Urinary bladder (tissue), 4 donors: ENCODE results near the gene DIPK1A. TPM values are rescaled to one million over a fixed set of nuclear protein-coding genes. Genes with fewer than 3 reads are reported as not detected.

Experiments
- DNase-seq: peaks from one replicate; pipeline ENCODE4 v3.0.0-alpha.2; 2015; ENCODE audit errors: extremely low spot score
- H3K27ac ChIP-seq: one replicate; pipeline ENCODE4 v1.5.1; 2013; ENCODE audit warnings: low read depth, mild to moderate bottlenecking, moderate library complexity
- H3K36me3 ChIP-seq: one replicate; pipeline ENCODE4 v1.6.1; 2013; ENCODE audit warnings: mild to moderate bottlenecking, moderate library complexity; ENCODE audit not compliant: insufficient read depth
- H3K4me1 ChIP-seq: one replicate; pipeline ENCODE4 v1.6.1; 2013; ENCODE audit warnings: mild to moderate bottlenecking, moderate library complexity; ENCODE audit not compliant: insufficient read depth
- H3K4me3 ChIP-seq: one replicate; pipeline ENCODE4 v1.5.1; 2013; ENCODE audit warnings: low read depth, low read length
- WGBS: extraction: QIAGEN DNeasy Blood & Tissue Kit; methylation state at CpG from one replicate; pipeline ENCODE4 v1.1.7; 2013; 5-methylcytosine and 5-hydroxymethylcytosine counted together
- polyA plus RNA-seq: library from polyadenylated mRNA; stranded (reverse); fragments of 200-250 nt; gene quantifications from one replicate; pipeline ENCODE4 v1.2.3, GENCODE V29; 2013
- total RNA-seq: library from RNA; depleted of rRNA; stranded (reverse); fragments of >200 nt; gene quantifications from one replicate; pipeline ENCODE4 v1.2.3, GENCODE V29; 2014
- donor health status: healthy with polysubstance abuse.
- donor health status: healthy.

The DIPK1A gene
- total and polyA plus RNA-seq, 2 donors, result 21.8 to 22.8 TPM

GRCh38 chr1:92929461-92929860 lies 31.8 kb downstream of the DIPK1A start:
- H3K4me3 ChIP-seq, result no peak overlapping the region
- H3K4me1 ChIP-seq, result no peaks in the 10 kb centered on the region
- no peaks in the 10 kb centered on the region for H3K36me3 ChIP-seq
- 49% methylated on average over 1 of the region's 1 CpG for WGBS
- no peak for DNase-seq
- no peak overlapping the region for H3K27ac ChIP-seq

GRCh38 chr1:92927870-92928269 lies 33.4 kb downstream of the DIPK1A start:
- H3K27ac ChIP-seq, result no peak overlapping the region
- no peak overlapping the region for H3K4me3 ChIP-seq
- H3K4me1 ChIP-seq, result no peaks in the 10 kb centered on the region
- H3K36me3 ChIP-seq, result no peaks in the 10 kb centered on the region
- no peak for DNase-seq

DNA sequence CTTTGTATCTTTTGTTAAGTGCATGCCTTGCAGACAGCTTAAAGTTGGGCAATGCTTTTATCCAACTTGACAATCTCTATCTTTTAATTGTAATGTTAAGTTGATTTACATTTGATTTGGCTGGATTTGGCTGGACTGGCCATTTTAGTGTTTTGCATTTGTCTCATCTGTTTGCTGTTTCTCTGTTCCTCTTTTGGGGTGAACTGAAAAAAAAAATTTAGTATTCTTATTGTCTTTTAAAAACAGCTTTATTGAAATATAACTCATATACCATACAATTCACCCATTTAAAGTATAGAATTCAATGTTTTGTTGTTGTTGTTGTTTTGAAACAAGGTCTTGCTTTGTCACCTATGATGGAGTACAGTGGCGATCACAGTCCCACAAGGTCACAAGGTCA lies 34.4 kb downstream of the DIPK1A start:
- H3K4me1 ChIP-seq, result no peaks in the 10 kb centered on the region
- no peaks in the 10 kb centered on the region for H3K36me3 ChIP-seq
- WGBS, result 91% methylated on average over 1 of the region's 1 CpG
- DNase-seq, result no peak
- no peak overlapping the region for H3K4me3 ChIP-seq
- H3K27ac ChIP-seq, result no peak overlapping the region

- Histone ChIP-seq H3K36me3 (no peaks in the 10 kb centered on the region), H3K4me3 (no peak overlapping the region), H3K4me1 (no peaks in the 10 kb centered on the region), H3K27ac (no peak overlapping the region)
- 81% methylated on average over 9 of the region's 9 CpGs for whole genome bisulfite sequencing
- DNase-seq, result no peak
These were observed 36.8 kb downstream of the DIPK1A start for GRCh38 chr1:92924501-92924900.

- WGBS, result 67% methylated on average over 4 of the region's 4 CpGs
- Histone ChIP-seq H3K4me1 (no peaks in the 10 kb centered on the region), H3K36me3 (no peaks in the 10 kb centered on the region), H3K4me3 (no peak overlapping the region), H3K27ac (peak overlapping the region; percentile 38)
- DNase-seq, result no peak
These were observed 37.6 kb downstream of the DIPK1A start for GRCh38 chr1:92923664-92924063.

- Histone ChIP-seq H3K4me1 (no peaks in the 10 kb centered on the region), H3K4me3 (no peak overlapping the region), H3K27ac (no peak overlapping the region), H3K36me3 (no peaks in the 10 kb centered on the region)
- 91% methylated on average over 9 of the region's 9 CpGs for WGBS
- no peak for DNase-seq
These were observed 38.8 kb downstream of the DIPK1A start for GRCh38 chr1:92922356-92923035.

DNA sequence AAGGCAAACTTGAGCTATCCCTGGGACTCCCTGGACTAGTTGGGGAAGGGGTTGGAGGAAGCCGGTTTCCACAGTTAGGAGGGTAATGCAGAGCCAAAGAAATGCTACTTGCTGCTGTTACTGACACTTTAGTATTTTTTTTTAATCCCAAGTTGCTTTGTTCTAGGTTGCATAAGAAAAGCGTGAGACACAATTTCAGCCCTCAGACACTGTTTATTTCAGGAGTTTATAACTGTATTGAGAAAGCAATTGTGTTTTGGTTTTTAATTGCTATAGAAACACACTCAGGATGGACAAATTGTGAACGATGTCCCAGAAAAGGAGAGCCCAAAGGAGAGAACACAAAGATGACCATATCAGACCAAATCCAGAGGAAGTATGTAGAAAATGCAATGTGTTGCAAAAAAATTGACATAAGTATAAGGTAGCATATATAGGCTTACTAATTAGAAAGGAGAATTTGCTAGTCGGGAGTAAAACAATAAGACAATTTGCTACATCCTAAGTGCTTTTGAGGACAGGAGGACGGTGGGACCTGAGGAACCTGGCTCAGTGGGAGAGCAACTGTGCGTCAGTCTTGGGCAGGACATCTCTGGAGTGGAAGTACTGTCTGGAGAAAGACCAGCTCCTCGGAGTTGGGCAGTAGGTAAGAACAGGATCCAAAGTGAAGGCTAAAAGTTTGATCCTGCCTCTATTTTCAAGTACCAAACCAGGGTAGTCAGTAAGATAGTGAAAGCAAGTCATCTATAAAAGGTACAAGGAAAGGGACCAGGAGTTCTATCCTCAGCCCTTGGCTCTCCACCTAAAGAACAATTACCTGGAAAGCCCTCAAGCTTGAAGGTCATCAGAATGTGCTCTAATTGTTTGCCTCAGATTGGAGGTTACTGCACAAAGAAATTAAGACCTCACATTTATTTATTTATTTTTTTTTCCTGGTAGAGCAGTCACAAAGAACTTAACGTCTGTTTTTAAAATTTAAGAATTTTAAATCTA lies 39.9 kb downstream of the DIPK1A start:
- no peak overlapping the region for H3K27ac ChIP-seq
- H3K4me1 ChIP-seq, result no peaks in the 10 kb centered on the region
- no peaks in the 10 kb centered on the region for H3K36me3 ChIP-seq
- WGBS, result 93% methylated on average over 8 of the region's 8 CpGs
- no peak for DNase-seq
- no peak overlapping the region for H3K4me3 ChIP-seq

GRCh38 chr1:92916899-92917298 lies 44.4 kb downstream of the DIPK1A start:
- Histone ChIP-seq H3K4me1 (no peaks in the 10 kb centered on the region), H3K4me3 (no peak overlapping the region), H3K27ac (no peak overlapping the region), H3K36me3 (no peaks in the 10 kb centered on the region)
- DNase-seq, result no peak

GRCh38 chr1:92915547-92915946 lies 45.7 kb downstream of the DIPK1A start:
- H3K4me3 ChIP-seq, result no peak overlapping the region
- no peaks in the 10 kb centered on the region for H3K36me3 ChIP-seq
- 45% methylated on average over 1 of the region's 1 CpG for WGBS
- no peaks in the 10 kb centered on the region for H3K4me1 ChIP-seq
- no peak for DNase-seq
- H3K27ac ChIP-seq, result no peak overlapping the region

DNA sequence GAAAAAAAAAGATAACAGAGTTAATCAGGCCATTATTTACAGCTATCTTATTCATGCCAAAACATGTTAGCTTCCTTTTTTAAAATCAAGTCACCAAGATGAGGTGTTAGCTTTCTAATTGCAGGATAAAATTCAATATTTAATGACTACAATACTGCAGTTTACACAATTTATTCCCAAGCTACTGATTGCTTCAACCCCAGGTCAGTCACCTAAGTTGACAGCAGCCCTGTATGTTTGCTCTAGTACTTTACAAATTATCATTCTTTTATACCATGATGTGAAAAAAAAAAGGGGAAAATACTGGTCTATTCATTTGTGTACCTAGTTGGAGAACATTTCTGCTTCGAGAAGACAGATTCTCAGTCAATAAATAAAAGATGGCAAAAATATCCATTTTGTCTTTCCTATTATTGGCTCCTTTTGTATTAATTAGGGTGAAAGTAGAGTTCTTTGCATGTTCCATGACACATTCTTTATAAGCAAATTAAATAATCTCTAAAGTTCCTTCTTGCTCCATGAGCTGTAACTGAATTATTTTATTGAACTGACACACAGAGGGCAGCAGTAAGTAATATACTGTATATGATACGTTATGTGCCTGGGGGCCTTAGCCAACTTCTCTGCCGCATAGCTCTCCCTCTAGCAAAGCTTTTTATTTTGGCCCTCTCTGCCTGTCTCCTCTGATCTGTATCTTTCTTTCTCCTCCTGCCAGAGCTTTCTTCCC lies 48.0 kb downstream of the DIPK1A start:
- H3K27ac ChIP-seq, result no peak overlapping the region
- DNase-seq, result no peak
- H3K4me1 ChIP-seq, result peaks cover 1% of the 10 kb centered on the region
- WGBS, result 89% methylated on average over 3 of the region's 3 CpGs
- no peak overlapping the region for H3K4me3 ChIP-seq
- no peaks in the 10 kb centered on the region for H3K36me3 ChIP-seq

- WGBS, result 52% methylated on average over 4 of the region's 4 CpGs
- DNase-seq, result no peak
- H3K4me3 ChIP-seq, result no peak overlapping the region
- peak overlapping the region; percentile 38 for H3K27ac ChIP-seq
- H3K36me3 ChIP-seq, result no peaks in the 10 kb centered on the region
- H3K4me1 ChIP-seq, result peaks cover 1% of the 10 kb centered on the region
These were observed 51.2 kb downstream of the DIPK1A start for GRCh38 chr1:92910081-92910480.

DNA sequence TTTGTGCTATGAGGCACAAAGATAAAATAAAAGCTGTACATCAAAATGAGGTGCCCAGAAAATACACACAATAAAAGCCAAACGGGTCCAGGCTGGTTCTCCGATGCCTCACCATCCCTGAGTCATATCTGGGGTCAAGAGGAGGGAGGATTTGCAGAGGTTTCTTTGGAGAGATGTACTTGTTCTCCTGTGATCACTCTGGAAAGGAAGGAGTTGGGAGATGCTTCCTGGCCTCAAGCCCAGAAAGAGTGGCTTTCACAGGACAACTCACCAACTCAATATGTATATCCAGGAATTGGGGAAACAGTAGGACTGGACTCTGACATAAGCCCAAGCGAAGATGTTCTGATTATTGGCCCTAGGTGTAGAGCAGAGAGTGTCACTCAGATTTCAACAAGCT lies 51.9 kb downstream of the DIPK1A start:
- 71% methylated on average over 3 of the region's 3 CpGs for WGBS
- H3K27ac ChIP-seq, result no peak overlapping the region
- no peak for DNase-seq

DNA sequence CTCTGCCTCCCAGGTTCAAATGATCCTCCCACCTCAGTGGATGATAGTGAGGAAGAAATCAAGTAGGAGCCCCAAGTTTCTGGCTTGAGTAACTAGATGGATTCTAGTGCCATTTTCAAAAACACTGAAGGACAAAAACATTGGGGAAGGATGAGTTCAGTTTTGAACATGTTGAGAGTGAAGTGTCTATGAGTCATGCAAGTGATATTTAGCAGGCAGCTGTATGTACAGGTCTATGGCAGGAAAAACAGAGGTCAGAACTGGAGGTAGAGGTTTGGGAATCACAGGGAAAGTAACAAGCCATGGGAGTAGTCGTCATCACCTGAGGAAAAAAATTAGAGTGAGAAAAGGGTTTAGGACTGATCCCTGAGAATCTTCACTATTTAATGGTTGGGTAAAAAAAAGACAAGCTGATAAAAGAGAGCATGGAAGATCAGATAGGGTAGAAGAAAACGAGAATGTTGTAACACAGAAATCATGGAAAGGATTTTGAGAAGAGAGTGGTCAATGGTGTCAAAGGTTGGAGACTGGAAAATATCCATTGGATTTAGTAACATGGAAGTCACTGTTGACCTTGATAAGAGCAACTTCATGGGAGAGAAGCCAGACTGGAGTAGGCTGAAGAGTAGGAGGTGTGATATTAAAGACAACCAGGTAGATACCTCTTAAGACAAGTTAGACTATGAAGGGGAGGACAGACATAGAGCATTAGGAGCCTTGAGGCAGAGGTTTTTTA lies 53.1 kb downstream of the DIPK1A start:
- Histone ChIP-seq H3K36me3 (no peaks in the 10 kb centered on the region), H3K4me1 (peaks cover 1% of the 10 kb centered on the region), H3K27ac (no peak overlapping the region), H3K4me3 (no peak overlapping the region)
- no peak for DNase-seq
- 79% methylated on average over 2 of the region's 2 CpGs for WGBS

More for the DNA sequence above, 51.9 kb downstream of the DIPK1A start:
- H3K4me1 ChIP-seq, result peaks cover 1% of the 10 kb centered on the region
- no peaks in the 10 kb centered on the region for H3K36me3 ChIP-seq
- H3K4me3 ChIP-seq, result no peak overlapping the region
